Tibial artery (tissue), 4 donors: ENCODE data around the gene ZCRB1.
A peak's percentile ranks its signal among the peaks of the same experiment; 100 is the strongest.
"Not testable (repeated sequence)": the region's sequence is repeated elsewhere in the genome, so short reads cannot be mapped to it uniquely, and the experiment has no call there.

Experiments used
- DNase-seq, 2 donors: peaks; one replicate each; pipeline ENCODE4 v3.0.0-alpha.2; 2019
- H3K27ac ChIP-seq, 2 donors: fragments of 200-600 bp; sonication (generic) in 1 of 2; 1 replicate in 1 of 2; 2 replicates in 1 of 2; pipeline ENCODE4 v1.5.1; 2018 to 2019; ENCODE audit warnings: mild to moderate bottlenecking in 1 of 2
- H3K27me3 ChIP-seq, 2 donors: fragments of 200-600 bp; sonication (generic) in 1 of 2; one replicate each; pipeline versions ENCODE4 v1.5.1 to v1.6.0; 2016 to 2019
- H3K36me3 ChIP-seq, 3 donors: fragments of 200-600 bp; sonication (generic) in 2 of 3; one replicate each; pipeline ENCODE4 v1.5.1; 2016 to 2019; ENCODE audit warnings: mild to moderate bottlenecking in 2 of 3
- H3K4me1 ChIP-seq, 4 donors: fragments of 200-600 bp; sonication (generic) in 2 of 4; 1 replicate in 3 of 4; 2 replicates in 1 of 4; pipeline ENCODE4 v1.5.1; 2016 to 2019
- H3K4me3 ChIP-seq, 2 donors: fragments of 200-600 bp; sonication (generic) in 1 of 2; 1 replicate in 1 of 2; 2 replicates in 1 of 2; pipeline ENCODE4 v1.5.1; 2018 to 2019; ENCODE audit warnings: mild to moderate bottlenecking in 2 of 2
- H3K9me3 ChIP-seq, 3 donors: fragments of 200-600 bp; sonication (generic) in 1 of 3; one replicate each; pipeline ENCODE4 v1.5.1; 2016 to 2019
- intact Hi-C: fragments of 100-400 bp; cut with DNase I; formaldehyde crosslinking; loops from one replicate; pipeline ENCODE4 v1.15.0; 2023; ENCODE audit warnings: low total_unique reads
- TF ChIP-seq, protein P1 (sequence below), 2 experiments: fragments of 200-600 bp in 1 of 2; fragments of 450-650 bp in 1 of 2; IDR thresholded peaks; one replicate each; pipeline ENCODE4 v1.5.1; 2017 to 2019; ENCODE audit warnings: antibody characterized with exemption in 2 of 2, mild to moderate bottlenecking in 1 of 2, moderate library complexity in 1 of 2

Gene ZCRB1

GRCh38 chr12:42332301-42333285, 6.7 kb upstream of the ZCRB1 start:
- Histone ChIP-seq H3K4me3 (no peak overlapping the region), H3K27me3 (no peaks in the 10 kb centered on the region), H3K27ac (no peak overlapping the region), H3K9me3 (no peaks in the 10 kb centered on the region), H3K36me3 (peaks cover 3 to 5% (median 4%) of the 10 kb centered on the region in 3 donors), H3K4me1 (peaks cover 0 to 15% (median 7%) of the 10 kb centered on the region in 4 donors)
- intact Hi-C loops, result loop anchor here (5.0 kb wide), 1 partner anchor 205 kb away; no protein-coding TSS in a partner anchor
- TF ChIP-seq, protein P1, sequence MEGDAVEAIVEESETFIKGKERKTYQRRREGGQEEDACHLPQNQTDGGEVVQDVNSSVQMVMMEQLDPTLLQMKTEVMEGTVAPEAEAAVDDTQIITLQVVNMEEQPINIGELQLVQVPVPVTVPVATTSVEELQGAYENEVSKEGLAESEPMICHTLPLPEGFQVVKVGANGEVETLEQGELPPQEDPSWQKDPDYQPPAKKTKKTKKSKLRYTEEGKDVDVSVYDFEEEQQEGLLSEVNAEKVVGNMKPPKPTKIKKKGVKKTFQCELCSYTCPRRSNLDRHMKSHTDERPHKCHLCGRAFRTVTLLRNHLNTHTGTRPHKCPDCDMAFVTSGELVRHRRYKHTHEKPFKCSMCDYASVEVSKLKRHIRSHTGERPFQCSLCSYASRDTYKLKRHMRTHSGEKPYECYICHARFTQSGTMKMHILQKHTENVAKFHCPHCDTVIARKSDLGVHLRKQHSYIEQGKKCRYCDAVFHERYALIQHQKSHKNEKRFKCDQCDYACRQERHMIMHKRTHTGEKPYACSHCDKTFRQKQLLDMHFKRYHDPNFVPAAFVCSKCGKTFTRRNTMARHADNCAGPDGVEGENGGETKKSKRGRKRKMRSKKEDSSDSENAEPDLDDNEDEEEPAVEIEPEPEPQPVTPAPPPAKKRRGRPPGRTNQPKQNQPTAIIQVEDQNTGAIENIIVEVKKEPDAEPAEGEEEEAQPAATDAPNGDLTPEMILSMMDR (IDR thresholded peaks at IDR 0.05), result peak; percentile 53 to 66
- DNase-seq, result no peak

DNA sequence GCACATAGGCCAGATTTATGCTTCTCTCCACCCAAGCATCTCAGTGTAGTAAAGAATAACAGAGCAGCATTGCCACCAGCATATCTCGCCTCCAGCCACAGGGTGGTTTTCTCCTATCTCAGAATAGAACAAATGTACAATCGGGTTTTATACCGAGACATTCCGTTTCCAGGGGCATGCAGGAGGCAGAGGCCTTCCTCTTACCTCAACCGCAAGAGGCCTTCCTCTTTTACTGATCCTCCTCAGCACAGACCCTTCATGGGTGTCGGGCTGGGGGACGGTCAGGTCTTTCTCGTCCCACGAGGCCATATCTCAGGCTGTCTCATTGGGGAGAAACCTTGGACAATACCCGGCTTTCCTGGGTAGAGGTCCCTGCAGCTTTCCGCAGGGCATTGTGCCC, 4.2 kb upstream of the ZCRB1 start:
- not testable (repeated sequence) for H3K9me3 ChIP-seq, H3K4me3 ChIP-seq, H3K36me3 ChIP-seq, H3K27ac ChIP-seq, DNase-seq, H3K27me3 ChIP-seq
- intact Hi-C loops, result loop anchor here (5.0 kb wide), 1 partner anchor 203 kb away; no protein-coding TSS in a partner anchor
- peaks cover 0 to 29% (median 17%) of the 10 kb centered on the region in 4 donors for H3K4me1 ChIP-seq

- peaks cover 0 to 13% (median 0%) of the 10 kb centered on the region in 3 donors for H3K36me3 ChIP-seq
- peak overlapping the region; percentile 84 to 90 for H3K27ac ChIP-seq
- no peaks in the 10 kb centered on the region for H3K27me3 ChIP-seq
- intact Hi-C loops, result no loop called here
- H3K4me3 ChIP-seq, result peak overlapping the region; percentile 62 to 76
- no peak for DNase-seq
- peaks cover 0 to 31% (median 21%) of the 10 kb centered on the region in 4 donors for H3K4me1 ChIP-seq
- TF ChIP-seq, protein P1 (IDR thresholded peaks at IDR 0.05), result no peak
- no peaks in the 10 kb centered on the region for H3K9me3 ChIP-seq
Measured at GRCh38 chr12:42327227-42327590, 1.3 kb upstream of the ZCRB1 start.

DNA sequence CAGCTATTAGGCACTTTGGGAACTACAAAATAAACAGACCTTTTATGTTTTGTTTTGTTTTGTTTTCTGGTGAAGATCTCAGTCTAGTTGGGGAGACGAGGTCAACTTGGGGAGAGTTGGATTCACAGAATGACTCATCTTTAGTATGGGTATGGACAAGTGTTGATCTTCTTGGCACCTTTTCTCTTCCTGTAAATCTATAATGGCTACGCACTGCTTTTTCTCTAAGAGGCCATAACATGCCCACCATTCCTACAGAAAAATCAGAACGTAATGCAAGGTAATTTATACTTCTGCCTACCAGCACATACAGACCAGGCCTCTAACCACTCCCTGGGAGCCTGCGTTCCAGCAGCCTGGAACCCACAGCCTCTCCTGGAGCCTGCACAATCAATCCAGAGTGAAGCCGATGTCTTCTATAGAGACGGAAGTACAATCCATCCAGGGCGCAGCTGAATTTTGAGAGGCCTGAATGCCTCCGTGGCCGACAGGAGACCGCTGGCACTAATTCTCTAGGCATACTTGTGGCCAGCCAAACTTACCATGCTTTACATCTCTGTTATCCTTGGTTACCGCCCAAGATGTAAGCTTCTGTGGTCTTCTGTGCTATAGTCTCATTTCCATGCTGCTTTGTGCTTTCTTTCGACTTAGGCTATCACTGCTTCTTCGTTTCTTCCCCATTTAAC, 790 bp upstream of the ZCRB1 start:
- DNase-seq, result no peak
- intact Hi-C loops, result no loop called here

GRCh38 chr12:42325326-42325652, 605 bp downstream of the ZCRB1 start:
- Histone ChIP-seq H3K9me3 (no peaks in the 10 kb centered on the region), H3K27me3 (no peaks in the 10 kb centered on the region), H3K27ac (peak overlapping the region; percentile 84 to 90), H3K4me1 (peaks cover 0 to 31% (median 21%) of the 10 kb centered on the region in 4 donors), H3K4me3 (peak overlapping the region; percentile 62 to 76), H3K36me3 (peaks cover 0 to 27% (median 0%) of the 10 kb centered on the region in 3 donors)
- TF ChIP-seq, protein P1 (IDR thresholded peaks at IDR 0.05), result no peak
- DNase-seq, result no peak
- intact Hi-C loops, result no loop called here

More for the DNA sequence above, 790 bp upstream of the ZCRB1 start:
- peaks cover 0 to 31% (median 21%) of the 10 kb centered on the region in 4 donors for H3K4me1 ChIP-seq
- H3K27me3 ChIP-seq, result no peaks in the 10 kb centered on the region
- H3K36me3 ChIP-seq, result peaks cover 0 to 14% (median 0%) of the 10 kb centered on the region in 3 donors
- H3K27ac ChIP-seq, result peak overlapping the region; percentile 84 to 90
- H3K4me3 ChIP-seq, result peak overlapping the region; percentile 62 to 76
- TF ChIP-seq, protein P1 (IDR thresholded peaks at IDR 0.05), result no peak
- H3K9me3 ChIP-seq, result no peaks in the 10 kb centered on the region
